ENCODE measurements around the gene MSX2. TPM values are rescaled to one million over a fixed set of nuclear protein-coding genes. Genes with fewer than 3 reads are reported as not detected.

Gene MSX2
- polyA plus RNA-seq, result 1 to 10 TPM in 2 of 3 donors, under 1 TPM in 1; 0.14 to 2.8 (median 2.1) TPM

- WGBS, 3 donors, result 1 to 3% (median 2%) methylated on average over 75 to 87 of the region's 87 CpGs
- H3K27ac ChIP-seq (ENCODE audit: low read depth, low read length), result no peak within 1 kb of the TSS
Measured at GRCh38 chr5:174724484-174725260, at the start of gene MSX2. TSS of gene MSX2 (plus strand) at chr5:174724582. CDS start at chr5:174724660, 78 bp downstream.

GRCh38 chr5:174675110-174675509 lies 49.3 kb upstream of the MSX2 start:
- WGBS, 3 donors, result 54 to 74% (median 71%) methylated on average over 2 of the region's 2 CpGs
- no peak overlapping the region for H3K27ac ChIP-seq (ENCODE audit: low read depth, low read length)

DNA sequence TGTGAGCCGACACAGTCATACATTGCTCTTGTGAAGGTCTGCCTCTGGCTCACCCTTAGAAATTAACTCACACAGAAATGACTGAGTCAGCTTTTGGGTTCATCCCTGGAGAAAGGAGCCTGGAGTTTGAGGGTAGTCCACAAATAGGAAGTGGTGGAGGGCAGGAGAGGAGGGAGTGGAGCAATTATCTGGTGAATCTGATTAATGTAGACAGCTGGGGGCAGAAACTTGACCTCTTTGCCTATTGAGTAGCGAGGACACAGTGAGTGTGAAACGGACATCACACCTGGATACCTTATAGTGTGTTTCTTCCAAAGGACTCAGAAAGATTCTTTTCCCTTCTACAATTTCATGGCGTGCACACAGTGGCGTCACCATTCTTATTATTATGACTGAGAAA lies 48.5 kb upstream of the MSX2 start:
- 51 to 69% (median 59%) methylated on average over 5 of the region's 5 CpGs for WGBS, 3 donors
- no peak overlapping the region for H3K27ac ChIP-seq (ENCODE audit: low read depth, low read length)

DNA sequence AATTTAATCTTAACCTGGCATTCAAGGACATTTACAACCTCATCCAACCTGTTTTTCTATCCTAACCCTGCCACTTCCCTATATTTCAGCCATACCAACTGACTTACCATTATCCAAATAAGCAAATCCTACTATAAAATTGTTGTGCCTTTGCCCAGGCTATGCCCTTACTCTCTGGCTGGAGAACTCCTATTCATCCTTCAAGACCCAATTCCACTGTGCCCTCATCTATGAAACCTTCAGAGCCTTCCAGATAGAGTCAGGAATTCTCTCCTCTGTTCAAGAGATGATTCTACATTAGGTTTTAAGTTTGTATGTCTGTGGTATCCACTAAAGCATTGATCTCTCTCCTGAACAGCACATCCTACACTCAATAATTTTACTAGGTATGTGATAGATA lies 46.3 kb upstream of the MSX2 start:
- no peak overlapping the region for H3K27ac ChIP-seq (ENCODE audit: low read depth, low read length)

- WGBS, 3 donors, result 68 to 89% (median 83%) methylated on average over 7 of the region's 7 CpGs
- H3K27ac ChIP-seq (ENCODE audit: low read depth, low read length), result no peak overlapping the region
Measured at GRCh38 chr5:174680901-174681565, 43.3 kb upstream of the MSX2 start.

GRCh38 chr5:174687503-174687902 lies 36.9 kb upstream of the MSX2 start:
- no peak overlapping the region for H3K27ac ChIP-seq (ENCODE audit: low read depth, low read length)

DNA sequence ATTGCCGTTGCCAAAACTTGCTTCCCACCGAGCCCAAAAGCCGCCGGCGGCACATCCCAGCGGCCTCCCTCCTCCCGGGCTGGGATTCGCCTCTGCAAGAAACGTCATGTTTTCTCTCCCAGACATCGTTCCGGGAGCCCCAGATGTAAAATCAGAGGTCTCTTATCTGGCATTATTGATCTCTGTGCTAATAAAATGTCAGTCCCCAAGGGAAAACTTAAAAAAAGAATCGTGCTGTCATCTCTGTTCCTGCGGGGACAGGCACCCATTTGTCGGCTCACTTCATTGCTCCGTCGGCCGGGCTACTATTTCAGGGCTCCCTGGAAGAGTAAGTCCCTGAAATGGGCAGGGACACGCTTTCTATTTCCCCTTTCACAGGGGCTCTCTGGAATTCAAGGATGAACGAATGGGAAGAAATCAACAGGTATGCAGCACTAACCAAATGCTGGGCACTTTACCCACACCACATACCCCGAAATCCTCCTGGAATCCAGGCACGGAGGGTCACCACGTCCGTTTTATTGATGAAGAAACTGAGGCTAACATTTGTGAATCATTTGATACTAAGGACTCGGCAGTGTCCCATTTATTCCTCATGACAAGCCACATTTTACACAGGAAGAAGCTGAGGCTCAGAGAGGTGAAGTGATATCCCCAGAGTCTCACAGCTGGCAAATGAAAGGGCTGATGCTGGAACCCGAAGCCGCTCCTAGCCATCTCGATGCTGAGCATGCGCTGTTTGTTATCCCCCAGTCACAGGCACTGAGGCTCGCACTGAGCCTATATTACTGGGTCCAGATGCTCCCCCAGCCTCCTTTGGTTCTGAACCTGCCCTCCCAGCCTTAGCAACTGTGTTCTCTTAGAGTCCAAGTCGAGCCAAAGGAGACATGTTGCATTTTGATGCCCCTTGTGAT lies 35.7 kb upstream of the MSX2 start:
- WGBS, 3 donors, result 5 to 9% (median 6%) methylated on average over 29 to 30 of the region's 30 CpGs
- no peak overlapping the region for H3K27ac ChIP-seq (ENCODE audit: low read depth, low read length)

- 12 to 23% (median 12%) methylated on average over 8 of the region's 8 CpGs for WGBS, 3 donors
- H3K27ac ChIP-seq (ENCODE audit: low read depth, low read length), result no peak overlapping the region
Measured at GRCh38 chr5:174690271-174690670, 34.1 kb upstream of the MSX2 start.

DNA sequence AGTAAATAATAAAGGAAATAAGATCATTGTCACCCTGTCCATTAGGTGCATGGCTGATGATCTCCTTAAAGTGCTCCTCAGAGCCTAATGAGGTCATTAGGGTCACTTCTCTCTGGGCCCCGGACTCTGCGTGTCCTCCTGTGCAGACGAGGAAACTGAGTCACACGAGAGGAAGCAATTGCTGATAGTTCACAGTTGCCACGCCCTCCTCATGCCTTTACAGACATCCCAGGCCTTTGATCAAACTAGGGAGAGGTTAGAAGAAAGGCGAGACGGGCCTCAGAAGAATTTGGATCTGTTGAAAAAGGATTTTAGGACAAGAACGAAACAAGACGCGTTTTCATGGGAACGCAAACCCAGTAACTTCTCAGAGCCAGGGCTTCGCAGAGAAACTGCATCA lies 32.0 kb upstream of the MSX2 start:
- 7 to 19% (median 14%) methylated on average over 12 of the region's 12 CpGs for WGBS, 3 donors
- H3K27ac ChIP-seq (ENCODE audit: low read depth, low read length), result no peak overlapping the region

DNA sequence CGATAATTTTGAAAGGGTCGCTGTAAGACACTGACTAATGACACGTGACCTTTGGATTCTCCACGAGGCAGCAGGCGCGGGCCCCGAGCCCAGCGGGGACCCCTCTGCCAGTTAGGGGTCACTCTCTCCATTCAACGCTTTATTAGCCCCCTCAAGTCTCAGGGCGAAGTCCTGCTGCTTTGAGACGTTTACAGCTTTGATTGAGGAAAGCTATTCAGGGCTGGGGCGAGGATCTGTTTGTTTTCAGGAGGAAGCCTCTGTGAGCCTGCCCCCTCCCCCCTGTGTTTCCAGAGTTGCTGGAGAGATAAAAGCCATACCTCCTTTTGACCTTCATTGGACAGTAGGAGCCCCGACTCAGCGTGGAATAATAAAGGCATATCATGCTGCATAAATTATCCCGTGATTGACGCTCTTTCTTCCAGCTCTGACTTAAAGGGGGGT lies 31.4 kb upstream of the MSX2 start:
- WGBS, 3 donors, result 2 to 7% (median 2%) methylated on average over 16 of the region's 16 CpGs
- H3K27ac ChIP-seq (ENCODE audit: low read depth, low read length), result no peak overlapping the region

GRCh38 chr5:174693697-174694385 lies 30.5 kb upstream of the MSX2 start:
- 28 to 35% (median 30%) methylated on average over 11 of the region's 11 CpGs for WGBS, 3 donors
- no peak overlapping the region for H3K27ac ChIP-seq (ENCODE audit: low read depth, low read length)

- 20 to 30% (median 22%) methylated on average over 7 of the region's 7 CpGs for WGBS, 3 donors
- no peak overlapping the region for H3K27ac ChIP-seq (ENCODE audit: low read depth, low read length)
Measured at GRCh38 chr5:174694611-174695010, 29.8 kb upstream of the MSX2 start.

GRCh38 chr5:174698156-174698555 lies 26.2 kb upstream of the MSX2 start:
- WGBS, 3 donors, result 46 to 67% (median 60%) methylated on average over 8 of the region's 8 CpGs
- no peak overlapping the region for H3K27ac ChIP-seq (ENCODE audit: low read depth, low read length)

GRCh38 chr5:174699131-174699530 lies 25.3 kb upstream of the MSX2 start:
- H3K27ac ChIP-seq (ENCODE audit: low read depth, low read length), result no peak overlapping the region
- WGBS, 3 donors, result 69 to 79% (median 77%) methylated on average over 3 of the region's 3 CpGs

GRCh38 chr5:174706997-174707572 lies 17.3 kb upstream of the MSX2 start:
- WGBS, 3 donors, result 11 to 26% (median 14%) methylated on average over 9 of the region's 9 CpGs
- H3K27ac ChIP-seq (ENCODE audit: low read depth, low read length), result no peak overlapping the region

DNA sequence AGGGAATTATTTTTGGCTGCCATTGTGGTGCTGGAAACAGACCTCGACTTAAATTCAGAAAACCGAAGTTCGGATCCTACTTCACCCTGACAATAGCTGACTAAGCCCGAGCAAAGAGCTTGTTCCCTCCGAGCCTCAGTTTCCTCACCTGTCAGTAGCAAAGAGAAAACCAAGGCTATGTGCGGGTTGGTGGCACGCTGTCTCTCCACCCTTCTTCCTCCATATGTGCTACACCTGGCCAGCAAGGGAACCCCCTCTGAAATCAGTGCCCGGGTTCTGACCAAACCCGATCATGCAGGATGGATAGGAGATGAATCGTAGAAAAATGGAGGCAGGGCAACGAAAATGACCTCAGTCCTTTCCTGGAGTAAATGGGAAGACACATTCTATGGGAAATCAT lies 16.7 kb upstream of the MSX2 start:
- WGBS, 3 donors, result 79 to 86% (median 82%) methylated on average over 11 of the region's 11 CpGs

DNA sequence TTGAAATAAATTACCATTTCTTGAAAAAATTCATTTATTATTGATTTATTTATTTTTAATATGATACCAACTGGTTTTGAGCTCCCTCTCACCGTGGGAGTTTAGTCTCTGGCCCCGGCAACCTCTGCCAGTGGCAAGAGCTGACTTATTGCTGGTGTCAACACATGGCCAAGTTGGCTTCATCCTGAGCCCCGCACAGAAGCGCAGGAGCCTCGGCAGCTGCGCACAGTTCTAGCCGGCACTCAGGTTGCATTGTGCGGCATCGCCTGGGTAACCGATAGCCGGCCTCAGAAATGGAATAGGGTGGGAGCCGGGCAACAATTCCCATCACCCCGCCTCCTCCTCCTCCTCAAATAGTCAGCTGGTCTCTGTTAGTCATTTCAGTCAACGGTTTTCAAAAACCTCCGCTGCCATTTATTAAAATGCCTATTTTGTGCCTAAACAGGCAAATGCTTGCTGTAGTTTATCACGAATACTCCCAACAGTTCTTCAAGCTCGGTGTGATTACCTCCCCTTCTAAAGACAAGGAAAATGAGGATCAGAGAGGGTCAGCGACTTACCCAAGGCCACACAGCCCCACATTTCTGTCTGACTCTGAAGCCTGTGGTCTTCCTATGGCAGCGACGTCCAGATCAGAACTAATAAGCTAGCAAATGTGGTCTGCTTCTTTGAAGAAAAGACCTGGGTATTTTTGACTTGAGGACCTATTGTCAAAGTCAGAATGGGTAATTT lies 15.7 kb upstream of the MSX2 start:
- no peak overlapping the region for H3K27ac ChIP-seq (ENCODE audit: low read depth, low read length)
- 45 to 52% (median 49%) methylated on average over 20 of the region's 20 CpGs for WGBS, 3 donors

More for the DNA sequence above, 16.7 kb upstream of the MSX2 start:
- no peak overlapping the region for H3K27ac ChIP-seq (ENCODE audit: low read depth, low read length)

DNA sequence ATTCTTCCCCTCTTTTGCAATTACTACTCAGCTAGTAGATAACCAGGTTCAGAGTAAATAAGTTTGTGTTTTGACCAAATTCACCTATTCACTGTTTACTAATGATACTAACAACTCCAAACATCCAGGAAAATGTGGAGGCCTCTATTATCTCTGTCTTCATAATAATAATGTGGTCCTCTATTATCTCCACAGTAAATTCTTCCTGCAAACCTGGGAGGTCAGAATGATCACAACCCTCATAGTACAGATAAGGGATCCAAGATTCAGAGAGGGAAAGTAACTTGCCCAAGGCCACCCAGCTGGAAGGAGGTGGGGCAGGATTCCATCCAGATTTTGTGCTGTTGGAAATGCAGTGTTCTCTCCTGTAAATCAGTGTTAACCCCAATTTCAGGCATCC lies 9.6 kb upstream of the MSX2 start:
- no peak overlapping the region for H3K27ac ChIP-seq (ENCODE audit: low read depth, low read length)
